ENCODE results near the gene RPS6KB2. TPM values are rescaled to one million over a fixed set of nuclear protein-coding genes. Genes with fewer than 3 reads are reported as not detected.

Gene RPS6KB2
- total and polyA plus RNA-seq, 9 of the 15 experiments (the other 6 are each of a cell fraction or from before 2014, with no cell fraction given) = 0.42 to 122 (median 82.6) TPM

DNA sequence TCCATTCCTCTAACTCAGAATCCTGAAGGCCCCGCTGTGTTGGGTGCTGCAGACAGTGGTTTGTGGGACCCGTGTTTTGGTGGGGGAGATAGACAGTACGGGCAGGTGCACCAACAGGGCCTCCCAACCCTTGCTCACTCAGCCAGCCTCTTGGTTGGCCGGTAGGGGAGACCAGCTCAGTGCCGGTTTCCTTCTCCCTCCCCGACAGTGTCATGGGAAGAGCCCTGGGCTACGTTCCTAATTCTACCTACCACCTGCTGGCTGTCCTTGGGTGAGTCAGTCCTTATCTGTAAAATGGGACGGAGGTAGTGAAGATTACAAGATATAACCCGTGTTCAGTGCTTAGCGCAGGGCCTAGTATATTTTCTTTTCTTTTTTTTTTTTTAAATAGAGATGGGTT, 34.9 kb downstream of the RPS6KB2 start (continued):
- TF ChIP-seq TEAD2 (tag; IDR thresholded peaks at IDR 0.05) = no peak
- TF ChIP-seq ZNF324 (CRISPR knock-in tag; IDR thresholded peaks at IDR 0.05) = no peak
- TF ChIP-seq HNRNPLL (IDR thresholded peaks at IDR 0.05; ENCODE audit: low read depth, low read length, poor library complexity, severe bottlenecking) = no peak
- no peak for TF ChIP-seq KDM5B (IDR thresholded peaks at IDR 0.05; ENCODE audit: insufficient replicate concordance, low read depth, low read length)
- TF ChIP-seq ETS2 (tag; IDR thresholded peaks at IDR 0.05; ENCODE audit: borderline replicate concordance, poor library complexity, severe bottlenecking) = no peak
- TF ChIP-seq, protein P1, sequence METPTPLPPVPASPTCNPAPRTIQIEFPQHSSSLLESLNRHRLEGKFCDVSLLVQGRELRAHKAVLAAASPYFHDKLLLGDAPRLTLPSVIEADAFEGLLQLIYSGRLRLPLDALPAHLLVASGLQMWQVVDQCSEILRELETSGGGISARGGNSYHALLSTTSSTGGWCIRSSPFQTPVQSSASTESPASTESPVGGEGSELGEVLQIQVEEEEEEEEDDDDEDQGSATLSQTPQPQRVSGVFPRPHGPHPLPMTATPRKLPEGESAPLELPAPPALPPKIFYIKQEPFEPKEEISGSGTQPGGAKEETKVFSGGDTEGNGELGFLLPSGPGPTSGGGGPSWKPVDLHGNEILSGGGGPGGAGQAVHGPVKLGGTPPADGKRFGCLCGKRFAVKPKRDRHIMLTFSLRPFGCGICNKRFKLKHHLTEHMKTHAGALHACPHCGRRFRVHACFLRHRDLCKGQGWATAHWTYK (CRISPR knock-in tag; IDR thresholded peaks at IDR 0.05) = no peak
- no peak for TF ChIP-seq ZNF174 (CRISPR knock-in tag; IDR thresholded peaks at IDR 0.05)
- no peak for TF ChIP-seq MBD2 (IDR thresholded peaks at IDR 0.05; ENCODE audit: borderline replicate concordance, low read depth)
- no peak for TF ChIP-seq SMC3 (conservative IDR thresholded peaks at IDR 0.05; ENCODE audit: insufficient read depth, low read depth, low read length)
- TF ChIP-seq CHD1 (IDR thresholded peaks at IDR 0.05; ENCODE audit: low read length) = no peak
- no peak for TF ChIP-seq EZH2 (IDR thresholded peaks at IDR 0.05; ENCODE audit: borderline replicate concordance, low read depth, low read length)
- TF ChIP-seq CREM (IDR thresholded peaks at IDR 0.05; ENCODE audit: low read depth) = peak; percentile 49
- no peak for TF ChIP-seq FOXA1 (IDR thresholded peaks at IDR 0.05; ENCODE audit: borderline replicate concordance)
- no peak for TF ChIP-seq NFE2L1 (tag; IDR thresholded peaks at IDR 0.05; ENCODE audit: borderline replicate concordance, low read depth)
- TF ChIP-seq PTRF (tag; IDR thresholded peaks at IDR 0.05) = no peak
- no peak for TF ChIP-seq DNMT1 (IDR thresholded peaks at IDR 0.05)
- TF ChIP-seq, protein P2, sequence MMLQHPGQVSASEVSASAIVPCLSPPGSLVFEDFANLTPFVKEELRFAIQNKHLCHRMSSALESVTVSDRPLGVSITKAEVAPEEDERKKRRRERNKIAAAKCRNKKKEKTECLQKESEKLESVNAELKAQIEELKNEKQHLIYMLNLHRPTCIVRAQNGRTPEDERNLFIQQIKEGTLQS (IDR thresholded peaks at IDR 0.05) = no peak
- TF ChIP-seq, protein P2 (CRISPR knock-in tag; conservative IDR thresholded peaks at IDR 0.05) = 0 out of 2 replicates have a peak, but pooled peaks have one; percentile 6
- TF ChIP-seq, protein P3, sequence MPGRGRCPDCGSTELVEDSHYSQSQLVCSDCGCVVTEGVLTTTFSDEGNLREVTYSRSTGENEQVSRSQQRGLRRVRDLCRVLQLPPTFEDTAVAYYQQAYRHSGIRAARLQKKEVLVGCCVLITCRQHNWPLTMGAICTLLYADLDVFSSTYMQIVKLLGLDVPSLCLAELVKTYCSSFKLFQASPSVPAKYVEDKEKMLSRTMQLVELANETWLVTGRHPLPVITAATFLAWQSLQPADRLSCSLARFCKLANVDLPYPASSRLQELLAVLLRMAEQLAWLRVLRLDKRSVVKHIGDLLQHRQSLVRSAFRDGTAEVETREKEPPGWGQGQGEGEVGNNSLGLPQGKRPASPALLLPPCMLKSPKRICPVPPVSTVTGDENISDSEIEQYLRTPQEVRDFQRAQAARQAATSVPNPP (IDR thresholded peaks at IDR 0.05; ENCODE audit: borderline replicate concordance, insufficient read depth, insufficient read length) = no peak
- no peak for TF ChIP-seq SAFB (IDR thresholded peaks at IDR 0.05; ENCODE audit: borderline replicate concordance, low read depth, low read length)
- TF ChIP-seq RBM34 (IDR thresholded peaks at IDR 0.05; ENCODE audit: borderline replicate concordance, insufficient read depth, low read length) = no peak
- TF ChIP-seq, protein P4, sequence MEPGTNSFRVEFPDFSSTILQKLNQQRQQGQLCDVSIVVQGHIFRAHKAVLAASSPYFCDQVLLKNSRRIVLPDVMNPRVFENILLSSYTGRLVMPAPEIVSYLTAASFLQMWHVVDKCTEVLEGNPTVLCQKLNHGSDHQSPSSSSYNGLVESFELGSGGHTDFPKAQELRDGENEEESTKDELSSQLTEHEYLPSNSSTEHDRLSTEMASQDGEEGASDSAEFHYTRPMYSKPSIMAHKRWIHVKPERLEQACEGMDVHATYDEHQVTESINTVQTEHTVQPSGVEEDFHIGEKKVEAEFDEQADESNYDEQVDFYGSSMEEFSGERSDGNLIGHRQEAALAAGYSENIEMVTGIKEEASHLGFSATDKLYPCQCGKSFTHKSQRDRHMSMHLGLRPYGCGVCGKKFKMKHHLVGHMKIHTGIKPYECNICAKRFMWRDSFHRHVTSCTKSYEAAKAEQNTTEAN (CRISPR knock-in tag; IDR thresholded peaks at IDR 0.05) = 0 out of 2 replicates have a peak, but pooled peaks have one; percentile 41
- no peak for TF ChIP-seq ZNF184 (CRISPR knock-in tag; IDR thresholded peaks at IDR 0.05)
- TF ChIP-seq SMAD1 (IDR thresholded peaks at IDR 0.05; ENCODE audit: low read depth, low read length, partially characterized antibody) = no peak

Measured in K562 (cell line).